ENCODE measurements around the gene CARS1.

CARS1 gene

DNA sequence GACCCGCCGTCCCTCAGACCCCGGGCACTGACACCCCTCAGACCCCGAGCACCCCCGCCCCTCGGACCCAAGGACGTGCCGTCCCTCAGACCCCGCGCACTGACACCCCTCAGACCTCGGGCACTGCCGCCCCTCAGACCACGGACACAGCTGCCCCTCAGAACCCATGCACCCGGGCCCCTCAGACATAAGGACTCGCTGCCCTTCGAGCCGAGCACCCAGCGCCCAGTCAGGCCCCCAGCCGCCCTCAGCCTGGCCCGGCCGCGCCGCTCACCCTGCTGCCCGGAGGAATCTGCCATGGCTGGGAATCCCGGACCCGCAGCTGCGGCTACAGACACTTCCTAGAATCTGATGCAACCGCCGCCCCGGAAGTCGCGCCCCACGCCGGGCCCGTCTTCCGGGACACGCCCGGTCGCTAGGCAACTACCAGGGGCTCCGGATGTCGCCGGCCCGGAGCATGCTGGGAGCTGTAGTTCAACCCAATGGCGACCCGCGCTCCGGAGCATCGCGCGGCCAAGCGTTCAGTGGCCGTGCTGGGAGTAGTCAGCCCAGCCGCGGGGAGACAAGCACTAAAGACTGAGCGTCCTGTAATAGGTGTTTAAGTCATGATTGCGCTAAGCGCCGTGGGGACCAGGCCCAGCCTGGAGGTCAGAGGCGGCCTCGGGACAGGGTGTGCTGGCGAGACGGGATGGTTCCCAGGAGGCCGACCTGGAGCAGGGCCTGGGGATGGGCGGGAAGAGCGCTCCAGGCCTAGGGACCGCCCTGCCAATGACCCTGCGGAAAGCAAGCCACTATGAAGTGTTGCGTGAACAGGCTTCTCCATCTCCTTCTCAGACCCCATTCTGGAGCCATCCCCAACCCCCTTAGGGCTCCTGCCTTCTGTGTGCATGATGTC, at the start of gene CARS1:
Gene CARS1 (minus strand): TSS at position 355 of the 895 bp plus-strand sequence. CDS start 56 bp downstream, at position 299.
- peak; percentile 95 to 96 for DNase-seq

DNA sequence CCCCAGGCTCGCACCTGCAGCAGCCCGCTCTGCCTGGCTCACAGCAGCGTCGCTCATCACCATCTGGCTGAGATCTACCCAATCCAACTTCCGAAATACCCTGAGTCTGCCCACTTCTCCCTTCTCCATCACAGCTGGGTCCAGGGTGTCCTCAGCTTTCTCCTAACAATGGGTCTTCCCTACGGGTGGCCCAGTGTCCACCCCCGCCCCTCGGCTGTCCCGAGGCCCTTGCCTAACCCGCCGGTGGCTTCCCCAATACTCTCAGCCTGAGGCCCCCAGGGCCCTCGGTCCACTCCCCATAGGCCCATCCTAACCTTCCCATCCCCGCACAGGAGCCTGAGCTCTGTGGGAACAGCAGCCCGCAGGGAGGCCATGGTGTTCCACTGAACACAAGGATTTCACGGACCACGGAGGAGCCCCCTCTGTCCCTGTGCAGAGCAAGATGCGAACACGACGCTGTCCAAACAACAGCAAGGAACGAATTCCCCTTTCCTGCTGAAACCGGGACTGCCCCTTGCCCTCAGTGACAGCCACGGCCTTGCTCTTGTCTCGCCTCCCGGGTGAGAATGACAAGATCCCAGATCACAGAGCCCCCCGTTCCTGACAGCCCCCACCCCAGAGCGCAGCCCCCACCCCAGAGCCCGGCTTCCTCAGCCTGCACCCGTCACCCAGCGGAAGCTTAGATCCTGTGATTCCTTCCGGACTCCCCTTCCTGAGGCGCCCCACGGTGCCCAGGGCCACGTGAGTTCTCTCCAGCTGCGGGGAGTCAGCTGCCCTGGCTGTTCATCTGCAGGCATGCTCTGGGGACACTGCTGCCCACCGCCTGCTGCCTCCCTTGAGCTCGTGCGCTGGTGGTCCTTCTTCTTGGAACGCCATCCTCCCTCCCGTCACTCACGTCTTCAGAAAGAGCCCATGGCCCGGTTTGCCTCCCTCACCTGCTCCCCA, 48.8 kb upstream of the CARS1 start:
- DNase-seq, result no peak

DNA sequence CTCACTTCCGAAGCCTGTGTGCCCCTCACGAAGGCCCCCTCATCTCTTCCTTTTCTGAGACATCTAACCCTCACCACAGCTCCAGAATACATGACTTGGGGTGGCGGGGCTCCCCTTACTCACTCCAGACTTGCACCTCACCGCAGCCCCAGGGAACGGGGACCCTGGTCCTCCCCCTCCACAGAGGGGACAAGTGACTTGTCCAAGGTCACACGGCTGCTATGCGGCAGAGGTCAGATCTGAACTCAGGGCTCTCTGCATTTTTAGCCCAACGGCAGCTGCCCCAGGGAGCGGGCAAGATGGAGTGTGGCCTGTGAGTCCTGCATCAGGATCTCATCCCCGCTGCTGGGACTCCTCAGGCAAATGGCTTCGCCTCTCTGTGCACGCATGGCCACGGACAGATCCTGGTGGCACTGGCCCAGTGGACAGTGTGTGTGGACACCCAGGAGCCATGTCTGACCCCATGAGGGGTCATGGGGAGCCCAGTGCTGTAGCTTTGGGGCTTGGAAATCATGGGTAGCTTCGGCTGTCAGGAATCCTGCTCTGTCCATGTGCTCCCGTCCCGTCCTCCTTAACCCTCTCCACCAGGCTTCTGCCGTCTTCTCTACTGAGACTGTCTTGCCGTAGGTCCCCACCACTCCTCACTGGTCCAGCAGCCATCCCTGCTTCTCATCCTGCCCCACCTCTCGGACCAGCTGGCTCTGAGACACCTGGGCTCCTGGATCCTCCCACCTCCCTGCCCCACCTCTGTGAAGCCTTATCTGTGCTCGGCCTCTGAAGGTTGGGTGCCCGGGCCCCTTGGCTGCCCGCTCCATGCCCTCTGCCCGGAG, 48.0 kb upstream of the CARS1 start:
- no peak for DNase-seq

DNA sequence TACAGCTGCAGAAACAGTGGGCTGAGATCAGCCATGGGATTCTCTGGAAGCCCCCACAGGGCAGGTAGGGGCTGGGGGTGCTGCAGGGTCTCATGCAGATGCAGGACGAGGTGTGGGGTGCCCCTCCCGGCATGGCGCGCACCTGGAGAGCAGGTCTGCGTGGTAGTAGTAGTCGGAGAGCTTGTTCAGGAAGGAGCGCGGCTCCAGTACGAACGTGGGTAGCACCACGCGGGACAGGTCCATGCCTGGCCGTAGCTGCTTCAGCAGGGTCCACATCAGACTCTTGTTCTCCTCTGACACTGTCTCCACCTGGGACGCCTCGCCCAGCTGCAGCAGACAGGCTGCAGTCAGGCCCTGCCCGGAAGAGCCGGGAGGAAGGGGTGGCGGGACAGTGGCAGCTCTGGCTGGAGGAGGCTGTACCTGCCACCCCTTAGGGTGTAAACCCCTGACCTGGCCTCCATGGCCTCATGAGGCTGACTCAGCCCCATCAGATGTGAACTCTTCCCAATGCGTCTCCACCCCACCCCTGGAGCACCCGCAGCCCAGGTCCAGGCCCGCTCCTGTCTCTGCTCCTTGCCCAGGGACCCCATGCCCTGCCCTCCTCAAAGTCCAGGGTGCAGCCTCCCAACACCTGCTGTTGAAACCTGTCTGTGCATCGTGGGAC, 47.0 kb upstream of the CARS1 start:
- DNase-seq, result no peak

DNA sequence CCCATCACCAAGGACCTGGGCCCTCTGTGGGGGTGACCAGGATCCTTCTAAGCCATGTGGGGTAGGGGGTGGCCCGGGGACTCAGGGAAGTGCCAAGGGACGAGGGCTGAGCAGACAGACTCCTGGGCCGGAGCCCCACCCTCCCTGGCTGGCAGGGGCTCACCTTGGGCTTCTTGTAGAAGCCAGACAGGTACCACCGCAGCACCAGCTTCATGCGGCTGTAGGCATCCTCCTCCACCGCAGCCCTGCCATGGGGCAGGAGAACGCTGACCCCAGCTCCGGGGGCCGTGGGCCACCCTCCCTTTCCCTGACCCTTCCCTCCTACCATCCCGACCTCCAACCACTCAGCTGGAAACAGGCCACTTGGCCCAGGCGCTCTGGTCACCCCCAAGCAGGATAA, 45.9 kb upstream of the CARS1 start:
- no peak for DNase-seq

DNA sequence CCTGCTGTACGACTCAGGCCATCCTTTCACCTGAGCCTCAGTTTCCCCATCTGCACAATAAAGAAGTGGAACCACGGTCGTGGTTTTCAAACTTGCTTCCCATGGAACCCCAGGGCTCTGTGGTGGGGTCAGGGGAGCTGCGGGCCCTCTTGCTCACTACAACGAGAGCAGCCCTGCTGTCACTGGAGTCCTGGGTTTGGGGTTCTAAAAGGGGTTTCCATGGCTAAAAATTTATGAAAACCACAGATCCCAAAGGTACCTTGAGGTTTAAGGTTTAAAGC, 45.4 kb upstream of the CARS1 start:
- no peak for DNase-seq

DNA sequence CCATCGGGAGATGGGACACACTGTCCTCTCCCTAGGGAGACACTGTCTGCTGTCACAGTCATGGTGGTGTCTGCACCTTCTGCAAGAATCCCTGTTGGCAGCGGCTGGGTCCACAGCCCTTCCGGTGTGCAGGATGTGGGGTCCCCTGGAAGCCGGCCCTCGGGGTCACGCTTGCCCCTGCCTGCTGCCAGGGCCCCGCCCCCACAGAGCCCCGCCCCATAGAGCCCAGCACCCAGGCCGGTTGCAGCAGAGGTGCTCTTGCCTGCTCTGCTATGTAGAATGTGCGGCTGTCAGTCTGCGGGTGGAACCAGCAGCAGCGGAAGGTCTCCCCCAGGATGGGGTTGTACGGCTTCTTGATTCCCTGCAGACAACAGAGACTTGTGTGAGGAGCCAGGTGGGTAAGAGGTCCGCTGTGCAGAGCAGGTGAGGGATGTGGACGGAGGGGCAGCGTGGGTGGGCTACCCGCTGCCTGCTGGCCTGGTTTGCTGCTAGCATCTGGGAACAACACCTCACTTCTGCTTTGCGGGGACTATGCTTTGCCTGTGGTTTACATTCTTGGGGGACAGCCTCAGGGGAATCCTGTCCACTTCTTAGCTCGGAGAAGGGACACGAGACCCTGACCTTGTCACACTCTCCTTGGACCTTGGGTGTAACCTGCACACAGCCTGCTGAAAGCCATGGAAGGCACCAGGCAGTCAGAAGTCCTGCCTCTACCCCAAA, 44.9 kb upstream of the CARS1 start:
- no peak for DNase-seq

DNA sequence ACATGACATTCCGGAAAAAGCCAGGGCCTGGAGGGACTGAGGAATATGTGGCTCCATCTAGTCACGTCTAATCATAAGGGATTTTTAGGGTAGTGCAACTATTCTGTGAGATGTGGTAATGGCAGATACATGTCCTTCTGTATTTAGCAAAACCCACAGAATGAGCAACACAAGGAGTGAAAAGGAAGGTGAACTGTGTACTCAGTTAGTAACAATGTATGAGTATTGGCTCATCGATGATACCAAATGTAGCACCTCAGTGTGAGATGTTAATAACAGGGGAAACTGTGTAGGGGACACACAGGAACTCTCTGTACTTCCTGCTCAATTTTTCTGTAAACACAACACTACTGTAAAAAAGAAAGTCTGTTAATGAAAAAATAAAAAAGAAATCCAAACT, 42.0 kb upstream of the CARS1 start:
- no peak for DNase-seq

DNA sequence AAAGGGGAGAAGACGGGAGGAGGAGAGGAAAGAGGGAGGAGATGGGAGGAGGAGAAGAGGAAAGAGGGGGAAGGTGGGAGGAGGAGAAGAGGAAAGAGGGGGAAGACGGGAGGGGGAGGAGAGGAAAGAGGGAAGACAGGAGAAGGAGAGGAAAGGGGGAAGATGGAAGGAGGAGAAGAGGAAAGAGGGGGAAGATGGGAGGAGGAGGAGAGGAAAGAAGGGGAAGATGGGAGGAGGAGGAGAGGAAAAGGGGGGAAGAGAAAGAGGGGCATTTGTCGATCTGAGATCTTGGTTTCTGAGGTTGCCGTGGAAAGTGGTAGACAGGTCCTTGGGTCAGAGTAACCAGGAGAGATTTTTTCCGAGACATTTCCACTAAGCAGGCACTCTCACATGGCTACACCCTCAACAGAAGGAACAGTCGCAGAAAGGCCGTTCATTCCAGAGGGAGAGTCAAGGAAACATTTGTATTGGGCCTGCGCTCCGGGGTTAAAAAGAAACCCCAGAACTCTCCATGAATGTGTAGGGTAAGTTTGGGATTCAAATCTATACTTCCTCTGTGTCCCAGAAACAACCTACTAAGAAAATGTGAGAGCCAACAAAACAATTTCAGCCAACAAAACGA, 39.8 kb upstream of the CARS1 start:
- no peak for DNase-seq

DNA sequence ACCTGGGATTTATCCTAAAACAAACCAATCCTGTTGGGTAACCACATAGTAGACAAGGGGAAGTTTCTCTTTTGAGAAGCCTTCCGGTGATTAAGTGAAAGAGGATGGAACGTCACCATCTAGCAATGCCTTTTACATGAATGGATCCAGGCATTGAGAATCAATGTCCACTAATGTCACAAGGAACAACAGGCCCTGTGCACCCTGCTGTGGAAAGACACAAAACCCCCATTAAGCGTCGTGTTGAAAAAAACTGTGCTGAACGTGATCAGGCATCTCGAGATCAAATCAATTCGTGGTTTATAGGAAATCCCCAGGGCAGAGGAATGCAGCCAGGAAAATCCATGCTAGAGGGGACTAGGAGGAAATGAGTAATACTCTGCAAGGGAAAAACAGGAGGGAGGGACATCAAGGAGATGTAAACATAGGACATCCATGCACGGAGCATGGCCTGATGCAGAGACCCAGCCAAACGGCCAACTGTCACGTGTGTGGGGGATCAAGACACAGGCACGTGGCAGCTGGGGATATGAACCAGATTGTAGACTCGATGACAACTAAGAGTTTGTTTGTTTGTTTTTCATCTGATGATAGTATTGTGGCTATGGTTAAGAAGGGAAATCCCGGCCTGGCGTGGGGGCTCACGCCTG, 38.6 kb upstream of the CARS1 start:
- no peak for DNase-seq

DNA sequence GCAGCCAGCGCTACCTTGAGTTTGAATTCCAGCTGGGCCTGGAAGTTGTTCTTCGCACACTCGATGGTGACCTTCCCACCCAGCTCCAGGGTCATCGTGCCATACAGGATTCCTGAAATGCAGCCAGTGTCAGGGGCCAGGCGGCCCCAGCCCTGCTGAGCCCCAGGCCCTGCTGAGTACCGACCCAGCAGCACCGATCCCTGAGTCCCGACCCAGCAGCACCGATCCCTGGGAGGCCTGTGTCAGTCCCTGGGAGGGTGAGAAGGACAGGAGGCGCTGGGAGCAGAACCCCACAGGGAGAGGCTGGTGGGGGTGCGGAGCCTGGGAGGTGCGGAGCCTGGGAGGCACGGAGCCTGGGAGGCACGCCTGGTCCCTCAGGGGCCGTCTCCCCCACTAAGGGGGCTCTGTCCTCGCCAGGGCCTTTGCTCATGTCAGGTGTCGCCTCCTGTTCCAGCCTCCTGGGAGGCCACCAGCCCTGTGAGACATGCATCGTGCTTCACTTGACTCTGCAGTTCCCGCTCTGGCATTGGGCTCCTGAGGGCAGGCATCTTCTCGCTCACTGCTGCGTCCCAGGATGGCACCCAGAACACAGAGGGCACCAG, 37.1 kb upstream of the CARS1 start:
- no peak for DNase-seq

DNA sequence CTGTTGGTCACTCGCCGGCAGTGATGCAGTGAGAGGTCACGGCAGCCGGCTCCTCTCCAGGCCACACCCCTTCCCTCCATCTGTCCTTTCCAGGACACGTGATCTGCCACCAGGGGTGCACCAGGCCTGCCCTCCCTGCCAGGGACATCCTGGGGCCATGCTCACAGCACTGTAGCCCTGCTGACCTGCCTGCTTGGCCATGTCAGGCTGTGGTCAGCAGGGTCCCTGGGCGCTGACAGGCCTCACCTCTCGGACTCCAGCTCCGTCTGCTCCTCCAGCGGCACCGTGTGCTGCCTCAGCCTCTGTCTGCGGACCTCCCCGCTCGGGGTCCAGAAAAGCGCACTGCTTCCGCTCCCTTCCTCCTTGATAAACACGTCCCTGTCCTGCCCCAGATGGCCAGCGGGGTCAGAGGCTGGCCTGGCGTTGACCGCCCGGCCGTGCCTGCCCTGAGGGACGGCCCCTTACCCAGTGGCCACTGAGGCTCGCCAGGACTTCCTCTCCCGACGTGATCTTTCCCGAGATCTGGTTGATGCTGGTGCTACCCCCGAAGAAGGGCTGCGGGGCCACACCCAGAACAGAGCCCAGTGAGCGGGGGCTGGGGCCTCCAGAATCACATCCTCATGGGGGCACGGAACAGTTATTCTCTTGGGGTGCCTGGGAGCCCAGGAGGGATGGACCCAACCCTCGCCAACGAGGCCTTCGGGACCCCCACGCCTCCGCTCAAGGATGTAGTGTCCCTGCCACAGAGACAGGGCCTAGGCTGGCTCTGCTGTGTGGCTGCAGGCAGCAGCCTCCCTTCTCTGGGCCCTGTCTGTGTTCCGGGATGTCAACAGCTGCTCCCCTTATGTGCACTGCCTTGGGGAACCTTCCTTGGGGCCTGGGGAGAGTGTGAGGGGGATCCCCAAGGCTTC, 36.3 kb upstream of the CARS1 start:
- no peak for DNase-seq

DNA sequence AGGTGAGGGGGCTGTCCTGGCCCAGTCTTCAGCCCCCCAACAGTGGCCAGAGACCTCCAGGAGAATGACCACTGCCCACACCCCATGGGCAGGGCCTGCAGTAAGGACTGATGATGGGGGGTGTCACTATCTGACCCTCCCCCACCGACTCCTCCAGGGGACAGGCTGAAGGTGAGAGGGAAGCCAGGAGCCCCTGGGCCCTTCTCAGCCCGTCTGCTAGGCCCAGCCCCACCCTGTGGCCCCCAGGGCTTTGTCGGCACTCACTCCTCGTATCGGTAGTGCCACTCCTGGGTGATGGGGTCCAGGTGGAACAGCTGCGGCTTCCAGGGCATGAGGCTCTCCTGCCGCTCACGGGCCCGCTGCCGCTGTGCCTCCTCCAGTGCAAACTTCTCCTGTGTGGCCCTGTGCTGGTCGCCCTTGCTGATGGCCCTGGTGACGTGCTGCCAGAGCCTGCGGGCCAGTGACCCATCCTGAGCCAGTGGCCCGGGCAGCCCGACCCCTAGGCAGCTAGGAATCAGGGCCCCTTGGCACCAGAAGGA, 35.4 kb upstream of the CARS1 start:
- DNase-seq, result no peak

DNA sequence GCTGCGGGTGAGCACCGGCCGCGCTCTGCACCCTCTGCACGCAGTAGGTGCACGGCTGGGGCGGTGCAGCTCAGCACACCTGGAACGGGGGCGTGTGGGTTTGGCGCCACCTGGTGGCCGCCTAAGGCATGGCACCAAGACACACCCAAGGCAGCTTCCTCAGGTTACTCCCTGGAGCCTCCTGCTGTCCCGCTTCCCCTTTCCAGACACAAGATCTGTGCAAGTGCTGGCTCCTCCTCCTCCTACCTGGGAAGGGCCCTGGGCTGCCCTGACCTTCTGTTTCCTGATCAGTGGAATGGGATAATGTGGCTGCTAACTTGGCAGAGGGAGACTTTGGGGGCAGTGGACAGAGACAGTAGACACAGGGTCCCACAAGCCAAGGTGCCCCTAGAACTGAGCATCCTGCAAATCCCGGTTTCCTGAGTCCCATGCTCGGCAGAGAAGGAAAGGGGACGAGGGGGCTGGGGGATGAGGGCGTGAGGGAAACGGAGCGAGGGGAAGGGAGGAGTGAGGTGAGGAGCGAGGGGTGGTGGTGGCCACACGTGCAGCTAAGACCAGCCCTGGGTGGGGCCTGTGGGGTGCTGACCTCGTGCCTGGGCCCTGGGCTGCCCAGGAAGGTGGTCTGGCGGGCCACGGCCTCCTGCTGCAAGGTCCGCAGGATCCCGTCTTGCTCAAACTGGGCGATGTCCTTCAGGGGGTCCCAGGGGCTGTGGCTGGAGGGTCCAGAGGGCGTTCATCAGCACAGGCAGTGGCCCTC, 34.8 kb upstream of the CARS1 start:
- peak; percentile 74 to 78 for DNase-seq

DNA sequence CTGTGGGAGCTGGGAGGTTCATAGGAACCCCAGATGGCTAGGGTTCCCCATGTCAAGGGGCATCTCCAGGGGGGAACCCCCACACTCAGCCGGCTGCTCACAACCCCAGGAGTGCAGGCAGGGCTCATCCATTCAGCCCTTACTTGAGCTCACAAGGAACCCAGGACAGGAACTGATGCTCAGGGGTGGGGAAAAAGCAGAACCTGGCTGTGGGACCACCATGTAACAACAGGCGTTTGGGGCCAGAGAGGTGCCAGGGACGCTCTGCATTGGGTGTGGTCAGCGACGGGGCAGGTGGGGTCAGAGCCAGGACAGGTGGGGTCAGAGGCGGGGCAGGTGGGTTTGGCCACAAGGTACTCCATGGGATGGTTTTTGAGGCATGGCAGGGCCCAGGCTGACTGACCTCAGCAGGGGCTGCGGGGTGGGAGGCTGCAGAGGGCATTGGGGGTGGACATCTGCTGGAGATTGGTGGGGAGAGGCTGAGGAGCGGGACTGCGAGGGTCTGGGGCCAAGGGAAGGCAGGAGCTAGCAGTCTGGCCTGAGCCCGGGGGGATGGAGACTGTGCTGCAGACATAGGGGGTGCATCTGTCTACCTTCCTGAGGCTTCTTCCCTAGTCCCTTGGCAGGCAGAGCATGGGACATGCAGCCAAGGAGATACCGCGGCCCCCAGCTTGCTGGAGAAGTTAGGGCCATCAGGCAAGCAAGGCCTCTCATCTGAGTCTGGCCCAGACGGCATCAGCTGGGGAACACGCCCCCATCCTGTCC, 34.0 kb upstream of the CARS1 start:
- DNase-seq, result no peak

DNA sequence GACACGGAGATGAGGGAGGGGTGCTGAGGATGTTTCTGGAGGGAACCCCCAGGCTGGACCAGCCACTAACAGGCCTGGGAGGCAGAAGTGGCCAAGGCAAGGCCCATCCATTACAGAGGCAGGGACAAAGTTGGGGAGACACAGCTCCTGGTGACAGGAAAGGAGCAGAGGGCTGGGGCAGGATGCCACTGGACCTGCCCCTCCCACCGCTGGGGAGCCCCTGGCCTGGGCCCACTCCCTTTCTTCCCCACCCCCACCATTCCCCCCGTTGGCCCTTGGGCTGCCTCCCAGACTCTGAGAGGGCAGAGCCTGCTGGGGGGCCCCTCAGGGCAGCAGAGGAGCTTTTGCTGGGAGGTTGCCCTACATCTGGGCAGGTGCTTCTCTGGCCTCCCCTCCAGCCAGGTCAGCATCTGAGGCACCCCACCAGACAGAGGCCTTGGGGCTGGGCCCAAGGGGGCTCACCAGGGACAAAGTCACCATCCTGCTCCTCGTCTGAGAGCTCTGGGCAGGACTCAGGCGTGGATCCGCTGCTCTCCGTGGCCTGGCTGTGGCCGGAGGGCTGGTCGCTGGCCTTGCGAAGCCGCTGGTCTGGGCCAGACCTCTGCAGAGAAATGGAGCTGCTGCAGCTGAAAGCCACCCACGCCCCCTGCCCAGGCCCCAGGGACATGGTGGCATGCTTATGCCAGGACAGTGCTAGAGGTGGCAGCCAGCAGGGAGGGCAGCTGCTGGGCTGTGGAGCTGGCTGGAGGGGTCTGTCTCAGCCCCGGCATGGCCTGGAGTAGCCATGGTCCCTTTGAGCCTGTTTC, 33.1 kb upstream of the CARS1 start:
- DNase-seq, result no peak

All from stimulated activated CD4-positive, alpha-beta T cell treated with anti-CD3 and anti-CD28 coated beads, Interleukin-2, amount 100 ng/mL, for 24 hours (primary cell).